PC-9 (cell line): ENCODE data around the gene EGFL6. TPM values are rescaled to one million over a fixed set of nuclear protein-coding genes. Genes with fewer than 3 reads are reported as not detected.
"Not testable (repeated sequence)": the region's sequence is repeated elsewhere in the genome, so short reads cannot be mapped to it uniquely, and the experiment has no call there.

Experiments
- BruUV-seq: library from RNA; stranded (reverse); fragments of 400-500 nt; replicated peaks from 2 replicates; lab custom pipeline; 2021; lab: Mats Ljungman, UMichigan
- CTCF ChIA-PET: fragments of 300-600 bp; sonication (Branson Sonifier 250); formaldehyde crosslinking; loops from one replicate; lab custom pipeline; 2022; ENCODE audit warnings: antibody characterized with exemption; lab: Charles Lee
- POLR2A ChIA-PET: fragments of 300-600 bp; sonication (Branson Sonifier 250); formaldehyde crosslinking; loops from one replicate; lab custom pipeline; 2022; ENCODE audit warnings: antibody characterized with exemption; ENCODE audit not compliant: unreplicated experiment; lab: Charles Lee
- DNase-seq, 2 experiments: peaks; one replicate each; pipeline versions ENCODE4 v3.0.0 to v3.0.0-alpha.2; 2015 to 2022; ENCODE audit warnings: mixed read lengths in 1 of 2
- H2AFZ ChIP-seq: fragments of 200-600 bp; sonication (generic); 2 replicates; pipeline ENCODE4 v1.8.1; 2017; ENCODE audit warnings: antibody characterized with exemption
- H3F3A ChIP-seq: fragments of 200-600 bp; sonication (generic); 2 replicates; pipeline ENCODE4 v1.8.1; 2017; ENCODE audit warnings: antibody characterized with exemption, mild to moderate bottlenecking, low read depth; ENCODE audit not compliant: insufficient read depth
- H3K27ac ChIP-seq: fragments of 200-600 bp; sonication (generic); 2 replicates; pipeline ENCODE4 v1.6.1; 2016; ENCODE audit warnings: mixed run types
- H3K27me3 ChIP-seq: fragments of 200-600 bp; sonication (generic); 2 replicates; pipeline ENCODE4 v1.6.1; 2016; ENCODE audit warnings: low read depth, mixed run types; ENCODE audit not compliant: insufficient read depth
- H3K36me3 ChIP-seq: fragments of 200-600 bp; sonication (generic); 2 replicates; pipeline ENCODE4 v1.6.1; 2016; ENCODE audit warnings: low read depth, mixed run types
- H3K4me1 ChIP-seq: fragments of 200-600 bp; sonication (generic); replicated peaks from 2 replicates; pipeline ENCODE4 v1.6.1; 2016; ENCODE audit warnings: mixed run types; ENCODE audit not compliant: insufficient read depth
- H3K4me2 ChIP-seq: fragments of 200-600 bp; sonication (generic); 2 replicates; pipeline ENCODE4 v1.6.1; 2017; ENCODE audit warnings: mixed run types
- H3K4me3 ChIP-seq: fragments of 200-600 bp; sonication (generic); 2 replicates; pipeline ENCODE4 v1.6.1; 2016; ENCODE audit warnings: mixed run types
- H3K79me2 ChIP-seq: fragments of 200-600 bp; sonication (generic); 2 replicates; pipeline ENCODE4 v1.6.1; 2017; ENCODE audit warnings: low read depth, mixed run types
- H3K9me2 ChIP-seq: fragments of 200-600 bp; sonication (generic); 2 replicates; pipeline ENCODE4 v1.8.1; 2017; ENCODE audit warnings: mild to moderate bottlenecking; ENCODE audit not compliant: insufficient read depth
- H3K9me3 ChIP-seq: fragments of 200-600 bp; sonication (generic); 2 replicates; pipeline ENCODE4 v1.8.1; 2016; ENCODE audit warnings: low read depth; ENCODE audit not compliant: insufficient read depth
- H4K20me1 ChIP-seq: fragments of 200-600 bp; sonication (generic); 2 replicates; pipeline ENCODE4 v1.8.1; 2017; ENCODE audit not compliant: insufficient read depth
- CTCF ChIP-seq: fragments of 200-600 bp; sonication (generic); conservative IDR thresholded peaks from 2 replicates; pipeline ENCODE4 v1.6.1; 2017; ENCODE audit warnings: mixed run types, antibody characterized with exemption, mild to moderate bottlenecking, moderate library complexity
- EZH2 ChIP-seq: fragments of 200-600 bp; sonication (generic); IDR thresholded peaks from 2 replicates; pipeline ENCODE4 v1.8.0; 2017; ENCODE audit warnings: antibody characterized with exemption, low read depth
- intact Hi-C: fragments of 100-400 bp; cut with micrococcal nuclease; formaldehyde crosslinking; loops from one replicate; pipeline ENCODE4 v1.10.0; 2022; ENCODE audit not compliant: unreplicated experiment
- total RNA-seq: library from RNA; stranded (reverse); gene quantifications from 2 replicates; pipeline ENCODE4 v1.2.3, GENCODE V29; 2021

Gene EGFL6
- total RNA-seq, 1 experiment from 2014 or later = not detected

- CTCF ChIA-PET = no interaction called here
- Histone ChIP-seq H3K9me2 (no peaks in the 10 kb centered on the region), H3K27ac (peak overlapping the region; percentile 94), H3K36me3 (no peaks in the 10 kb centered on the region), H3K27me3 (no peaks in the 10 kb centered on the region), H2AFZ (no peak overlapping the region), H3K4me2 (no peak overlapping the region; the same call in 1 of the 2 replicates), H3K79me2 (no peaks in the 10 kb centered on the region), H3K4me1 (peaks cover 35% of the 10 kb centered on the region), H3K4me3 (no peak overlapping the region), H3F3A (peaks cover 20% of the 10 kb centered on the region; the same call in 1 of the 2 replicates), H4K20me1 (no peaks in the 10 kb centered on the region), H3K9me3 (no peaks in the 10 kb centered on the region)
- intact Hi-C loops = no loop called here
- TF ChIP-seq CTCF (no peak), EZH2 (no peak)
- POLR2A ChIA-PET = no interaction called here
- no TSS peak for BruUV-seq
- no peak for DNase-seq
These were observed 100.8 kb downstream of the EGFL6 start for GRCh38 chrX:13670197-13670596.

- CTCF ChIA-PET = no interaction called here
- Histone ChIP-seq H3K9me2 (no peaks in the 10 kb centered on the region), H3K27ac (no peak overlapping the region), H3K4me3 (no peak overlapping the region), H3K4me2 (no peak overlapping the region), H4K20me1 (no peaks in the 10 kb centered on the region), H3K4me1 (peaks cover 21% of the 10 kb centered on the region), H3K79me2 (no peaks in the 10 kb centered on the region), H2AFZ (no peak overlapping the region), H3F3A (peaks cover 19% of the 10 kb centered on the region; the same call in 1 of the 2 replicates), H3K27me3 (no peaks in the 10 kb centered on the region), H3K36me3 (no peaks in the 10 kb centered on the region), H3K9me3 (no peaks in the 10 kb centered on the region)
- DNase-seq = no peak
- no peak for TF ChIP-seq EZH2
- TF ChIP-seq CTCF = no peak
- intact Hi-C loops = no loop called here
- BruUV-seq = no TSS peak
- POLR2A ChIA-PET = no interaction called here
These were observed 103.6 kb downstream of the EGFL6 start for GRCh38 chrX:13673016-13673415.

- intact Hi-C loops = no loop called here
- no peak overlapping the region for H3K4me2 ChIP-seq
- no TSS peak for BruUV-seq
These were observed 107.5 kb downstream of the EGFL6 start for GRCh38 chrX:13676885-13677284.

GRCh38 chrX:13679700-13680099 lies 110.3 kb downstream of the EGFL6 start:
- H3K27me3 ChIP-seq, POLR2A ChIA-PET, H2AFZ ChIP-seq, H3K27ac ChIP-seq, H3K4me2 ChIP-seq, CTCF ChIA-PET, H3K4me1 ChIP-seq, DNase-seq, H3K79me2 ChIP-seq, H3F3A ChIP-seq, H3K9me3 ChIP-seq, BruUV-seq, H3K9me2 ChIP-seq, H4K20me1 ChIP-seq, H3K36me3 ChIP-seq, intact Hi-C loops, H3K4me3 ChIP-seq: not testable (repeated sequence)

More at GRCh38 chrX:13676885-13677284, 107.5 kb downstream of the EGFL6 start:
- Histone ChIP-seq H2AFZ (no peak overlapping the region), H3K79me2 (no peaks in the 10 kb centered on the region), H3K9me2 (no peaks in the 10 kb centered on the region), H4K20me1 (no peaks in the 10 kb centered on the region), H3K9me3 (no peaks in the 10 kb centered on the region), H3K27me3 (no peaks in the 10 kb centered on the region), H3K4me3 (no peak overlapping the region), H3K36me3 (no peaks in the 10 kb centered on the region), H3K4me1 (no peaks in the 10 kb centered on the region), H3F3A (no peaks in the 10 kb centered on the region), H3K27ac (no peak overlapping the region)
- ChIA-PET POLR2A (no interaction called here), CTCF (no interaction called here)
- DNase-seq = no peak
- TF ChIP-seq CTCF = no peak
